Suprapubic skin (tissue), 4 donors: Measurements from ENCODE around the gene ZSCAN1.

ENCODE experiments used
- CTCF ChIP-seq, 2 donors: fragments of 200-600 bp in 1 of 2; fragments of 450-650 bp in 1 of 2; sonication (generic) in 1 of 2; IDR thresholded peaks; one replicate each; pipeline ENCODE4 v1.5.1; 2016 to 2019; ENCODE audit warnings: antibody characterized with exemption in 2 of 2, mild to moderate bottlenecking in 1 of 2, moderate library complexity in 1 of 2
- EP300 ChIP-seq: sonication (generic); formaldehyde crosslinking; IDR thresholded peaks from one replicate; pipeline ENCODE4 v1.6.1; 2017; ENCODE audit warnings: antibody characterized with exemption
- POLR2AphosphoS5 ChIP-seq, 3 donors: sonication (generic); formaldehyde crosslinking; IDR thresholded peaks; one replicate each; pipeline ENCODE4 v1.6.1; 2017; ENCODE audit warnings: antibody characterized with exemption in 3 of 3

GRCh38 chr19:58042495-58043340, 8.9 kb downstream of the ZSCAN1 start:
- no peak for TF ChIP-seq CTCF (IDR thresholded peaks at IDR 0.05)
- no peak for TF ChIP-seq EP300
- no peak for TF ChIP-seq POLR2AphosphoS5 (IDR thresholded peaks at IDR 0.05)
